GM21717 (cell line): ENCODE results near the gene ATP9A.
"Not testable (repeated sequence)": the region's sequence is repeated elsewhere in the genome, so short reads cannot be mapped to it uniquely, and the experiment has no call there.

ENCODE experiments used
- ATAC-seq: cut with Tn5 transposase; IDR thresholded peaks from one replicate; pipeline ENCODE4 v1.9.1; 2021; ENCODE audit warnings: mild to moderate bottlenecking, moderate library complexity; ENCODE audit not compliant: unreplicated experiment

The ATP9A gene

DNA sequence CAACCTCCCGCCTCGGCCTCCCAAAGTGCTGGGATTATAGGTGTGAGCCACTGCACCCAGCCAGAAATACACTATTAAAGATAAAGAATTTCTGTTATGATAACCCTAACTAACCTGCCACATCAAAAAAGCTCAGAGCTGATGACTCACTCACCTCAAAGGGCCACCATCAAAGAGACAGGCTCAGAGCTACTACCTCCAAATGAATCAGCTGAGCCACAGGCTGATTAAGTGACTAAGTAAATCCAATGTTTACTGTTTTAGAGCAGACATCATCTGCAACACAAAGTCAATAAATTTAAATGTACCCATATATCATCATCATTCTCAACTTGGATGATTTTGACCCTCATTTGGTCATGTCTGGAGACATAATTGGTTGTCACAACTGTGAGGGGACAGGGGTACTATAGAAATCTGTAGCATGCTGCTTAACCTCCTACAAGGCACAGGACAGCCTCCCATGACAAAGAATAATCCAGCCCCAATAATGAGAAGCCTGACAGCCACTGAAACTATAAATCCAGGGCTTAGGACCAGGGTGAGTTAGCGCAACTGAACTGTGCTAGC, 106.5 kb downstream of the ATP9A start:
- no peak for ATAC-seq

- no peak for ATAC-seq
Observed at GRCh38 chr20:51660672-51661608, 107.2 kb downstream of the ATP9A start.

DNA sequence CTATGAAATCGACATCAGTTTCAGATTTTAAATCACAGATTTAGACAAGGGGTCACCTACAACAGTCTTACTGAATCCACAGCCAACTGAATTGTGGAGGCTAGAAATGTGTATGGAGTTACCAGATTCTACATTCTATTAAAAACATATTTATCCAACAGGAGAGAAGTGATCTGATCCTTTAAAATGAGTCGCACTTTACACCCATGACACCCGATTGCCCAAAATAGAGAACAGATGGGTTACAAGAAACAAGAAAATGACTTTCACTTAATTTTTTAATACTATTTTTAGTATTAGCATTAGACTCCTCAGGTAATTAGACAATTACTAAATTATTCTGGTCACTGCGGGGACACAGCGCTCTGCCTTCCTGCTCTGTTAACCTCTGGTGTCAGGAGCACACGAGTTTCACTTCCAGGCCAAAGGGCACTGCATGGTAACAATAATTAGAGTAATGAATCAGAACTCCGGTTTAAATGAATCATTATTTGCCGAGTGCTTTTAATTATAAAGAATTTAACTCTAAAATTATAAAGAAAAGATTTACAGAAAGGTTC, 108.6 kb downstream of the ATP9A start:
- ATAC-seq = no peak

- no peak for ATAC-seq
Observed at GRCh38 chr20:51656726-51657260, 111.4 kb downstream of the ATP9A start.

DNA sequence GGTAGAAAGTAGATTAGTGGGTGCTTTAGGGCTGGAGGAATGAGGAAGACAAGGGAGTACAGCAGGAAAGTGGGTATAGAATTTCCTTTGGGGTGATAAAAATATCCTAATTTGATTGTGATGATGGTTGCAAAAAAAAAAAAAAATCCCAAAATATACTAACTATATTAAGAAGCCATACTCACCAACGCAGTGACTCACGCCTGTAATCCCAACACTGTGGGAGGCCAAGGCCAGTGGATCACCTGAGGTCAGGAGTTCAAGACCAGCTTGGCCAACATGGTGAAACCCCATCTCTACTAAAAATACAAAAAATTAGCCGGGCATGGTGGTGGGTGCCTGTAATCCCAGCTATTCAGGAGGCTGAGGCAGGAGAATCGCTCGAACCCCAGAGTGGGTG, 112.1 kb downstream of the ATP9A start:
- not testable (repeated sequence) for ATAC-seq

- ATAC-seq = no peak
Observed at GRCh38 chr20:51654495-51654894, 113.7 kb downstream of the ATP9A start.

DNA sequence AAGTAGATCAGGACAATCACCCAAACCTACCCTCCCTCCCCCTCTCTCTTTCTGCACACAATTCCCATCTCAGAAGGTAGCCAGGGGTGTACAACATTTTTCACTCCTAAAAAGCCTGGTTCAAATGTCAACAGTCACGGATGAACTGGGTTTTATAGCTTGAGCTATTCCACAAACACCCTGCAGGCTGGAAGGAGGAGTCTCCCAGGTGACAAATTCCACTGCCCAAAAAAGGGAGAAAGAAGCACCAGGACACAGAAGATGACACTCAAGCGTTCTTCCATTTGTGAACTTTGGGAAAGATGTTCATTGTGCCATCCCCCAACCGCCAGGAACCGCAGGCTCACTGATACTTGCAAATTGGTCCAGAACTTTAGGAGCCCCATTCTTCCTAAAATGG, 114.1 kb downstream of the ATP9A start:
- ATAC-seq = no peak

DNA sequence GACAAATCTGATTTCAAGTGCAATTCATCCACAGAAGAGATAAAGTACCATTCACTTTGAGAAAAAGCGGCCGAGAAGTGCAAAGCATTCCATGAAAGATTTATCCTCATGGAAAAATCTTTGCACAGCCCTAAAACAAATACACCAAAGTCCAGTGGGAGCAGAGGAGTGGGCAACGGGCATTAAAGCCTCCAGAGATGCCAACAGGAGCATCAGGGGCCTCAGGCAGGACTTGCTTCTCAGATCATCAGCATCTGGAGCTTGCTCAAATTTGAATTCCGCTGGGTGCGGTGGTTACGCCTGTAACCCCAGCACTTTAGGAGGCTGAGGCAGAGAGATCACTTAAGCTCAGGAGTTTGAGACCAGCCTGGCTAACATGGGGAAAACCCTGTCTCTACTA, 115.0 kb downstream of the ATP9A start:
- no peak for ATAC-seq

DNA sequence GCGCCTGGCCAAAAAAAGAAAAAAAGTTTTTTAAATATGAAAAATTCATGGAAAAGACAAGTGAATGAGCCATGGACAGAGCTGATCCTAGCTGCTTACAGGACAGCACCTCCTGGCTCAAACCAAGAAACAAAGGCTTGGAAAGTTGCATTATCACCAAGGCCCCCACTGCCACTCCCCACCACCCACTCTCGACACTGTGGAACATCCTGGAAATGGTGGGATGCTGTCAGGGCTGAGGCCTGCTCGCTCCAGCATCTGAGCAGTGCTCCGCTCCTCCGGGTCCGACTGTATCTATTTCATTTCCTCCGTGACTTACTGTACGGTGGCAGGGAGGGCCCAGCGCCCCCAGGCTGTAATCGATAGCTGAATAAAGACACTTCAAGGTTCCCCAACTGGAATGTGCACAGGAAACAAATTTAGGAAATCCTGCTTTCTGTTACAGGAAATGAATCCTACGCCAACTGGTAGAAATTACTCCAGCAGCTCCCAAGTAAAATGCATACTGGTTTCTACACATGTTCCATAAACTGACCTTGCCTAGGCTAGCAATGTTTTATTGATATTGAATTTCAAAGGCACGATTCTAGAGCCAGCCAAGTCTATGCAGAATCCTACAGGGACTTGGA, 116.2 kb downstream of the ATP9A start:
- no peak for ATAC-seq

- ATAC-seq = no peak
Observed at GRCh38 chr20:51650685-51651134, 117.5 kb downstream of the ATP9A start.

GRCh38 chr20:51648571-51648947, 119.6 kb downstream of the ATP9A start:
- ATAC-seq = no peak

DNA sequence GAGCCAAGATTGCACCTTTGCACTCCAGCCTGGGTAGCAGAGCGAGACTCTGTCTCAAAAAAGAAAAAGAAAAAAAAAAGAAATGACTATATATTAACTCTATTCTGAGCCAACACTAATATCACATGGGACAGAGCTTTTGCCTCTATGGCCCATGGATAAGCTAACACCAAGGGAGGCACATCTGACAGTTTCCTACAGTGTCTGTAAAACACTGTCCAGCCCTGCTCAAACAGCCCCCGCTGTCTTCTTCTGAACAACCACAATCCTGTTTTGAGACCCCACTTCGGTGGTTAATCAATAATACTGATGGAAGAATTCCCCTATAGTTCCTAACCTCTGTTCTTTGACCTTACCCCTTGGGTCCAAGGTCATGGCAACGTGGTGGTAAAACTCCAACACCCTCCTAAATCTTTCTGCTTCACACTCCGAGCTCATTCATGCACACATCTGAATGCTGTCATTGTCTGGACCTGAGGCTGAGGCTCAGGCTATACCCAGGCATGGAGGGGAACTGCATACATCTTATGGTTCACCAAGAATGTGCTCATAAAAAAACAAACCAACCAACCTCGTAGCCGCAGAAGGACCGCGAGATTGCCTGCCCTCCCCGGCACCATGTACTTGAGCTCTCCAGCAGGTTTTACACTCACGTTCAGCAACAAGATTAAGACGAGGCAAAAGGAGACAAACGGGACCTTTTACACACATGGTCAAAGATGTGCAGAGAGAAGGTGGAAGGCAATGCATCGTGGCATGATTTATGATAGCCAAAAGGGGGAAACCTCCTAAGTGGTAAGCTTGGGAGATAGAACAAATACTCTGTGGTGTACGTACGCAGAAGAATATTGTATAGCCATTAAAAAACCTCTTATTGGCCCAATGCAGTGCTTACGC, 120.3 kb downstream of the ATP9A start:
- ATAC-seq = no peak

GRCh38 chr20:51643810-51644209, 124.4 kb downstream of the ATP9A start:
- not testable (repeated sequence) for ATAC-seq

DNA sequence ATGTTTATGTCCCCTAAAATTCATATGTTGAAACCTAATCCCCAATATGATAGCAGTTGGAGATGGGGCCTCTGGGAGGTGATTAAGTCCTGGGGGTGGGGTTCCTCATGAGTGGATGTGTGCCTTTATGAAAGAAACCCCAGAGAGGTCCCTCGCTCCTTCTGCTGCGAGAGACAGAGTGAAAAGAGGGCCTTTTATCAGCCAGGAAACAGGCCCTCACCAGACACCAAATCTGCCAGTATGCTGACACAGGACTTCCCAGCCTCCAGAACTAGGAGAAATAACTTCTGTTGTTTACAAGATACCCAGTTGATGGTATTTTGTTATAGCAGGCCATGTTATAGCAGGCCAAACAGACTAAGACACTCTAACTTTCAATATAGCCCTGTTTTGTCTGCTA, 124.8 kb downstream of the ATP9A start:
- no peak for ATAC-seq

DNA sequence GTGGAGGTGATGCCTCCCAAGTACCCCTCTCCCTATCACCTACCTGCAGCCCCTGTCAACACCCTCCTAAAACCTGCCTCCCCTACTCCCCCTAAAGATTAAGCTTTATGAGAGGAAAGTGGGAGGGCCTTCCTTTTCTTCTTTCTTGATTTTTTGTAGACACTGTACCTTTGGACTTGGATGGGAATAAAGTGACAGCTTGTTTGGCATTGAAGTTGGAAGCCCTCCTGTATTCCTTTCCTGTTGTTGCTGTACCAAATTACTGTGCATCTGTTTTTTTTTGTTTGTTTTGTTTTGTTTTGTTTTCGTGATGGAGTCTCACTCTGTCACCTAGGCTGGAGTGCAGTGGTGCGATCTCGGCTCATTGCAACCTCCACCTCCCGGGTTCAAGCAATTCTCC, 126.3 kb downstream of the ATP9A start:
- ATAC-seq = no peak

- no peak for ATAC-seq
Observed at GRCh38 chr20:51640743-51641142, 127.4 kb downstream of the ATP9A start.

DNA sequence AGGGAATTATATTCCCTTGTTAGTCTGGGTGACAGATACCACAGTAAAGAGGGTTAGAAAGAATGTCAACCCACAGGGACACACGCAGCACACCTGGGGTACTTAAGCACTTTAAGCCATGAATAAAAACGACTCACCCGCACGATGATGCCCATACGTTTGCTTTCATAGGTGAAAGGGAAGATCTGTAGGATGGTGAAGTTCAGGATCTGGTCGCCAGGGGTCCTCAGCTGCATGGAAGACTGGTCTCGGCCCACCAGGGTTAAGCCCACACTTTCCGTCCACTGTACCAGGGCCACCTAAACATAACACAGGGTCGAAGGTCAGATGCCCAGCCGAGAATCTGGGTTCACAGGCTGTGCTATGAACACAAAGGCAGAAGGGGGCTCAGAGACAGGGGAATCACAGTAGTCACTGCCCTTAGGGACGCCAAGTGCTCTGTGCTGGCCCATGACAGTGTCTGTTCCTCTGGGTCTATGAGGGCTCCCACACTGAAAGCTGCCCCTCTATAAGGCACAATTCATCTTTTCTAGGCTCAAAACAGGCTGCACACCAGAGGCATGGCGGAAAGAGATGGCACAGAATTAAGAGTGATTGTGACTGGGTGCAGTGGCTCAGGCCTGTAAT, 128.9 kb downstream of the ATP9A start:
- no peak for ATAC-seq

DNA sequence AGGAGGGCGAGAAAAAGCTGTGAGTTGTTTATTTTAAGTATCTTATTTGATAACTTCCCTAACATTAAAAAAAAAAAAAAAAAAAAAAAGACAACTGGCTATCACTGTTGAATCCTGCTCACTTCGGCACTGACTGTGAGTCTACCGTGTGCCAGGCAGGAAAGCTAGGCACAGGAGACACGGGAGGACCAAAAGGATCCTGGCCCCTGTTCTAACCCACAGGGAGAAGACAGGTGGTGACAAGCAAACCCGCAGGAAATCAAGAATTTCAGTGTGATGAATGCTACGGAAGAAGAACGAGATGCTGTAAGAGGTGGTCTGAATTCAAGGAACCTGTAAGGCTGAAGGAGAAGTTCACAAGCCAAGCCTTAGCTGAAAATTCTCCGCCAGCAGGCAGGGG, 130.9 kb downstream of the ATP9A start:
- ATAC-seq = no peak

- ATAC-seq = no peak
Observed at GRCh38 chr20:51636123-51636522, 132.1 kb downstream of the ATP9A start.

DNA sequence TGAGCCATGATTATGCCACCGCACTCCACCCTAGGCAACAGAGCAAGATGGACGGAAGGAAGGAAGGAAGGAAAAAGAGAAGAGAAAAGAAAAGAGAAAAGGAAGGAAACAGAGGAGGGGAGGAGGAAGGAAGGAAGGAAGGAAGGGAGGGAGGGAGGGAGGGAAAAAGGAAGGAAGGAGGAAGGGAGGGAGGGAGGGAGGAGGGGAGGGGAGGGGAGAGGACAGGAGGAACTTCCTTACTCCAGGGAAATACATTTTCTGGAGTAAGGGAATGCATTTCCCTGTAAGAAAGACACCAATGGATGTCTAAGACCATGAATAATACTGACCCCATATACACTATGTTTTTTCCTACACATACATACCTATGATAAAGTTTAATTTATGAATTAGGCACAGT, 132.5 kb downstream of the ATP9A start:
- ATAC-seq = no peak
